NB4 (cell line): ENCODE results near the gene PSMA4.

Experiments
- CTCF ChIP-seq: IDR thresholded peaks from one replicate; pipeline ENCODE4 v1.5.1; 2012; ENCODE audit warnings: low read depth, low read length
- MYC ChIP-seq: IDR thresholded peaks from 2 replicates; pipeline ENCODE4 v1.6.1; 2011; ENCODE audit warnings: low read depth, low read length

GRCh38 chr15:78598348-78598747 lies 58.1 kb downstream of the PSMA4 start:
- TF ChIP-seq CTCF (no peak), MYC (no peak)
